Sigmoid colon (tissue), 3 donors: Measurements from ENCODE around the gene LRCH4.

ENCODE experiments used
- CTCF ChIP-seq, 4 experiments: fragments of 450-650 bp in 3 of 4; fragments of 200-600 bp in 1 of 4; IDR thresholded peaks; one replicate each; pipeline ENCODE4 v1.5.1; 2016 to 2019; ENCODE audit warnings: antibody characterized with exemption in 4 of 4, mild to moderate bottlenecking in 3 of 4, moderate library complexity in 2 of 4
- POLR2A ChIP-seq, 2 donors: fragments of 450-650 bp; IDR thresholded peaks; one replicate each; pipeline ENCODE4 v1.6.1; 2016; ENCODE audit warnings: antibody characterized with exemption in 2 of 2, mild to moderate bottlenecking in 2 of 2, moderate library complexity in 2 of 2

- TF ChIP-seq POLR2A (IDR thresholded peaks at IDR 0.05) (no peak), CTCF (IDR thresholded peaks at IDR 0.05) (no peak)
Measured at GRCh38 chr7:100584683-100585510, 1.0 kb downstream of the LRCH4 start.
